CD4-positive, alpha-beta T cell treated with Interferon alpha-2 for 1 hour (primary cell): ENCODE data around the gene MAP3K13.
A peak's percentile ranks its signal among the peaks of the same experiment; 100 is the strongest.
"Not testable (repeated sequence)": the region's sequence is repeated elsewhere in the genome, so short reads cannot be mapped to it uniquely, and the experiment has no call there.

Experiments
- DNase-seq, 2 donors: peaks; one replicate each; pipeline ENCODE4 v3.0.0-alpha.2; 2020 to 2022

The MAP3K13 gene

GRCh38 chr3:185460719-185461350 is 97.9 kb downstream of the MAP3K13 start:
- DNase-seq = no peak

- no peak for DNase-seq
Observed at GRCh38 chr3:185465471-185465870, 102.5 kb downstream of the MAP3K13 start.

- DNase-seq = not testable (repeated sequence)
Observed at GRCh38 chr3:185466123-185466522, 103.2 kb downstream of the MAP3K13 start.

- DNase-seq = no peak
Observed at GRCh38 chr3:185469542-185469941, 106.6 kb downstream of the MAP3K13 start.

GRCh38 chr3:185470323-185470722 is 107.4 kb downstream of the MAP3K13 start:
- no peak for DNase-seq

- DNase-seq = no peak
Observed at GRCh38 chr3:185473290-185473815, 110.4 kb downstream of the MAP3K13 start.

- DNase-seq = not testable (repeated sequence)
Observed at GRCh38 chr3:185474922-185475321, 112.0 kb downstream of the MAP3K13 start.

DNA sequence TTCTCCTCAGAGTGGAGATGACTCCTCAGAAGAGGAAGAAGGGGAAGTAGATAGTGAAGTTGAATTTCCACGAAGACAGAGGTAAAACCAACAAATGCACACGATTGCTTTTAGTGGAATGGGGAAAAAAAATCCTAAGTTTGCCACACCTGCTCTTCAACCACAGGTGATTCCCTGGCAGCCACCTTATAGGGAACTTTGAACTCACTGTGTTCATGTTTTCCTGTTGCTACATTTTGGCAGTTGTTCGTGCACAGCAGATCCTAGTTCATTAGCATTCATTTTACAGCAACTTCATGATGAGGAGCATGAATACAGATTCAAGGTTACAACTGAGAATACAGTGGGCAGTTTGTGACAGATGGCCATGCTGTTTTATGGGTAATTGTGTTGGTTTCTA is 114.4 kb downstream of the MAP3K13 start:
- no peak for DNase-seq

DNA sequence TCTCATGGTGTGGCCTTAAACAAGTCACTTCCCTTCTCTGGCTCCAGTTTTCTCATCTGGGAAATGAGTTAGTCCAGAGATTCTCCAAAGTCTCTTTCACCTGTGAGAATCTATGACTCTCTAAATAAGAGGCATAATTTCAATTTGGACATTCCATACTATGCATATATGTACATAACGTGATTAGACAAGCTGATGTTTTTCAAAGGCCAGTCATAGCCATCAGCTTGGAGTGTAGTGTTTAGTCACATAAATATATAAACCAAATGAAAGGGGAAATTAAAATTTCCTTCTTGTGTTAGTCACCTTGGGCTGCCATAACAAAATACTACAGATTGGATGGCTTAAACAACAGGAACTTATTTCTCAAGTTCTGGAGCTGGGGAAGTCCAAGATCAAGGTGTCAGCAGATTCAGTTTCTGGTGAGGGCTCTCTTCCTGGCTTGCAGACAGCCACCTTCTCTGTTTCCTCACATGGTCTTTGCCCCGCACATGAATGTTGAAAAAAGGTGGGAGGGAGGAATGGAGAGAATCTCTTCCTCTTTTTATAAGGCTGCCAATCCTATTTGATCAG is 116.5 kb downstream of the MAP3K13 start:
- DNase-seq = no peak

DNA sequence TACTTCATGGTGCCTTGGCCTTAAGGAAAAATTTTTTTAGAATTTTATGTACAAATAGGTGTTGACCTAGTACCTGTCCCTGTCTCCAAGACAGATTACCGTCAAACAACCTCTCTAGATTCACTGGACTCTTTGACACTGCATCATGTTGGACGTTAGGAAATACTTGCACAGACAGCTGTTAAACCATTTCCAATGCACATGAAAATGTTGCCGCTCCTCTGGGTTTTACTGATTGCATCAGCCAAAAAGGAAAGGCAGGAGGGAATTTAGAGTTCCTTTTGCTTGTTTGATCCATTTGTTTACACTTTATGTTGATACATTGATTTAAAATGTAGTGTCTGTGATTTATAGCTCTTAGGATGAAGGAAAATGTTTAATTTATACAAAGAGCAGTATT is 121.4 kb downstream of the MAP3K13 start:
- DNase-seq = no peak

DNA sequence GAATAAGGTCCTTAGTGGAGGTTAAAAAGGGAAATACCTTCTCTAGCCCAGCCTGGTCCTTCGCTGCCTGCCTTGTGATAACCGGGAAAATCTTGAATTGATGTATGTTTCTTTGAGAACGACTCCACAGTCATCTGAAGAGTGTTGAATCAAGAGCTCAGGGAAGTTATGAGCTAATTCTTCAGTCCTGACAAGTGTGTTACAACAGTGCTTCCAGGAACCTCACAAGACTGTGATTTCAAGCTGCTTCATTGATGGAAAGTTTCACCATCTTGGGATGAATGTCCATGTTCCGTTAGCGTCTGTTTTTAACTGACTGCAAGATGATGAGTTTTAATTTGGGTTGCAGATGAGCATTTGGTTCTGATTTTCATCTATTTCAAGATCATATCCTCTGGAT is 123.5 kb downstream of the MAP3K13 start:
- no peak for DNase-seq

DNA sequence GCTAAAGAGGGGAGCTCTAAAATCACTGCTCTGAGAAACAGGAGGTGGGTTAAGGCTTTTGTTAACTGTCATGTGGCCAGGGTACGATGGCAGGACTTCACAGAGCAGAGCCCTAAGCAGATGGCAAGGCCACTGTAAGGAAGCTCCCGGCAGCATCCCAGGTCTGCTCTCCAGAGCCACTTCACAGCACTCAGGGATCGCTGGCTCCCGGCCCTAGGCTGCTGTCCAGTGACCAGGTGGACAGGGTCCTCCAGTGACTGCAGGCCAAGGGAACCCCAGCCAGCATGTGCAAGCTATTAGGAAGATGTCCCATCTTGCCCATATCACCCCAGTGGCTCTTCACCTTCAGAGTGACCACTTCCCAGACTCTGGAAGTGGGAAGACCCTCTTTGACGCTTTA is 125.5 kb downstream of the MAP3K13 start:
- DNase-seq = no peak

- no peak for DNase-seq
Observed at GRCh38 chr3:185489462-185489861, 126.5 kb downstream of the MAP3K13 start.

- DNase-seq = no peak
Observed at GRCh38 chr3:185490241-185490640, 127.3 kb downstream of the MAP3K13 start.

GRCh38 chr3:185498503-185499396 is 135.8 kb downstream of the MAP3K13 start, which contains the start of gene TMEM41A:
Gene TMEM41A, minus strand, starts transcription at chr3:185499035. Its CDS starts 74 bp downstream, at chr3:185498961.
- peak; percentile 86 to 91 for DNase-seq

DNA sequence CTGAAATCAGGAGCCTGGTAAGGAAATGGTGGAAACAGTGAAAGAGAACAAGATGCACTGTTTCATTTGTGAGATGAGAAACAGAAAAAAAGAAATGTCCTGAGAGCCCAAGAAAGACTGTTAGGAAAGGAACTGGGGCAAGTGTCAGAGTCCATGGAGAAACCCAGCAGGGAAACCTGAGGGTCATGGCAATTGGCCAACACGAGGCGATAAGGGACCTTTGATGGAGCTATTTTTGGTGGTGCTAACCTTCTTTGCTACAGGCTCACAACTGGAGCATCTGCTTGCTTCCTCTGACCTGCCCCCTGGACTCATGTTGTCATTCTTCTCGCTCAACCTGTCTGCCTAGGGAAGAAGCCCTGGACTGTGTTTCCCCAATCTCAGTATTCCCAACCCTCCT is 140.1 kb downstream of the MAP3K13 start:
- no peak for DNase-seq

DNA sequence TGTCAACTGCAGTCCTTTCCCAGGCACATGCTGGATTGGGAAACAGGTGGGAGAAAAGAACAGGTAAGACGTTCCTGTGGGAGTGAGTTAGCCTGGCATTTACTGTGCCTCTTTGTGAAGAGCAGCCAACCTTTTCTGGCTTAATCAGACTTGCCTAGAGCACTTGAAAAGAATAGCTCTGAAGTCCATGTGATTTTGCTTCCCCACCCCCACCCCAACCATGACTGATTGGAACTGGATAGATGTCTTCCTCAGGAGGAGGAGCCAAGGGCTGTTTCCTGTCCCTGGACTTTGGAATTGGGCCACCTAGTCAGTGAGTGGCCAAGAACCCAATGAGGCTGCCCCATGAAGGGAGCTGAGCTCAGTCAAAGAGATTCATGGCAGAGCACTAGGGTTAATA is 140.6 kb downstream of the MAP3K13 start:
- DNase-seq = no peak

DNA sequence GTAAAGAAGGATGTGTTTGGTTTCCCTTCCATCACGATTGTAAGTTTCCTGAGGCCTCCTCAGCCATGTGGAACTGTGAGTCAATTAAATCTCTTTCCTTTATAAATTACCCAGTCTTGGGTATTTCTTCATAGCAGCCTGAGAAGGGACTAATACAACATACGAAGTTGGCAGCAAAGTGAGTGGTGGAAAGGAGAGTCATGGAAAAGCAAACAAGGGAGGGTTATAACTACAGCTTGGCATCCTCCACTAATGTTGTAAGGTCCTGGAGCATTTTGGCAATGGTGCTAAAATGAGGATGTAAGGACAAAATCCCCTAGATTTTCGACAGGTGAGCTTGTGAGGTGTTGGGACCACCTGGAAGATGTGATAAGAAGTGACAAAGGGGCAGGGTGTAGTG is 141.7 kb downstream of the MAP3K13 start:
- no peak for DNase-seq

GRCh38 chr3:185507883-185508282 is 144.9 kb downstream of the MAP3K13 start:
- DNase-seq = no peak

GRCh38 chr3:185508335-185508991 is 145.5 kb downstream of the MAP3K13 start:
- no peak for DNase-seq

DNA sequence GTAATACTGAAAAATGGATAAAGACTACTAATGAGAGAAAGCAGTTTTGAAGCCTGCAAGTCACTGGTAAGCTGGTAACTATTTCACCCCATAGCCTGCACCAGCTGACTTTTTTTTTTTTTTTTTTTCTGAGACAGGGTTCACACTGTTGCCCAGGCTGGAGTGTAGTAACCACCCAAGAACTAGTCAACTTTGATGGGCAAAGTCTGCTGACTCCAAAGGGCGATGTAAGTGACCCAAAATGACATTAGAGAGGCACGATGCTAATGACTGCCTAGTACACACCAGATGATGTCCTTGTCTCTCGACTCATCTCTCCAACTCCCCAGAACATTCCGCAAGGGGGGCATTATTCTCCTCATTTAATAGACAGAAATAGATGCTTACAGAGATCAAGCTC is 148.8 kb downstream of the MAP3K13 start:
- DNase-seq = no peak

DNA sequence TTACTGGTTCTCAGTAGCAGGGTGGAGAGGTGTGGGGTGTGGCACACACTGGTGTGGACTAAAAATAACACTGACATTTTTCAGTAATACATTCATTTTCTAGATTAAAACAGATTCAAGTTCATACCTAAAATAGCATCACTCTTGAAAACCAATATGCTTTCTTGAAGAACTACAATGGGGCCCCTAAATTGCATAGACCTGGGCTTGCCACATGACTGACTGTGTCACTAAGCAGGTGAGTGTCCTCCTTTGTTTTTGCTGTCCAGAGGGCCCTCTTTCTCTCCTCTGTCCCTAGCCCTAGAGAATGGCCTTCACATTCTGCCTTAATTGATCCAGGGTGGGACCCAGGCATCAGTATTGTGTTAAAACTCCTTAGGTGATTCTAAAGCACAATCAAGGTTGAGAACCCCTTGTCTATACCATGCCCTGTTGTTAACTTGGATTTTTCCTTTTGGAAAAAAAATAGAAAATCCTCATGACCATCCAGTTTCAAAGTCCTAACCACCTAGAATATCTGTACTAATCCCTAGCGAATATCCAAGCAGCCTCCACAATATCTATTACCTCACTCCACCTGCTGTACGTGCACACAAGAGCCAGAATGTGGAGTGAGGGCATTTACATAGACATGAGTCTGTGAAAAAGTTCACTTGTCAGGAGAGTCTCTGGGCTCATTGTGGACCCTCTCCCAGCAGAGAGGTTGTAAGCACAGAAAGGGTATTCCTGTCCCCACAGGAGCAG is 154.6 kb downstream of the MAP3K13 start:
- no peak for DNase-seq
